Measurements from ENCODE around the gene CEP128. TPM values are rescaled to one million over a fixed set of nuclear protein-coding genes. Genes with fewer than 3 reads are reported as not detected.

CEP128 gene
- 1 to 10 TPM; 1.6 to 5.0 (median 2.0) TPM for polyA plus RNA-seq

- Mint-ChIP-seq H3K4me1 (peaks cover 18 to 26% of the 10 kb centered on the region in 2 donors), H3K9me3 (no peaks in the 10 kb centered on the region), H3K27me3 (ENCODE audit: low read depth in 3 of 3) (no peaks in the 10 kb centered on the region), H3K36me3 (no peaks in the 10 kb centered on the region), H3K4me3 (peak within 1 kb of the TSS; percentile 85 to 92 (median 87)), H3K27ac (peak within 1 kb of the TSS; percentile 72 to 93 (median 82))
- peak; percentile 64 to 82 (median 76) for DNase-seq
Measured at GRCh38 chr14:80941241-80942185, at the start of gene CEP128. TSS of gene CEP128 (minus strand) at chr14:80941738.

GRCh38 chr14:80988735-80989429 lies 47.3 kb upstream of the CEP128 start:
- Mint-ChIP-seq H3K9me3 (no peaks in the 10 kb centered on the region), H3K4me3 (no peak overlapping the region), H3K27me3 (ENCODE audit: low read depth in 3 of 3) (peaks cover 0 to 2% (median 0%) of the 10 kb centered on the region in 3 donors), H3K27ac (no peak overlapping the region), H3K36me3 (no peaks in the 10 kb centered on the region), H3K4me1 (no peaks in the 10 kb centered on the region)
- no peak for DNase-seq

GRCh38 chr14:80988192-80988591 lies 46.7 kb upstream of the CEP128 start:
- Mint-ChIP-seq H3K27ac (no peak overlapping the region), H3K4me1 (no peaks in the 10 kb centered on the region), H3K27me3 (ENCODE audit: low read depth in 3 of 3) (peaks cover 0 to 2% (median 0%) of the 10 kb centered on the region in 3 donors), H3K36me3 (no peaks in the 10 kb centered on the region), H3K4me3 (no peak overlapping the region), H3K9me3 (no peaks in the 10 kb centered on the region)
- no peak for DNase-seq

- Mint-ChIP-seq H3K36me3 (no peaks in the 10 kb centered on the region), H3K4me1 (no peaks in the 10 kb centered on the region), H3K27ac (no peak overlapping the region), H3K27me3 (ENCODE audit: low read depth in 3 of 3) (peaks cover 0 to 2% (median 0%) of the 10 kb centered on the region in 3 donors), H3K4me3 (no peak overlapping the region), H3K9me3 (no peaks in the 10 kb centered on the region)
- peak; percentile 56 to 70 (median 62) for DNase-seq
Measured at GRCh38 chr14:80987235-80988032, 45.9 kb upstream of the CEP128 start.

- no peak for DNase-seq
- Mint-ChIP-seq H3K4me1 (no peaks in the 10 kb centered on the region), H3K27me3 (ENCODE audit: low read depth in 3 of 3) (no peaks in the 10 kb centered on the region), H3K4me3 (no peak overlapping the region), H3K36me3 (no peaks in the 10 kb centered on the region), H3K9me3 (no peaks in the 10 kb centered on the region), H3K27ac (no peak overlapping the region)
Measured at GRCh38 chr14:80982711-80983110, 41.2 kb upstream of the CEP128 start.

GRCh38 chr14:80981673-80982072 lies 40.1 kb upstream of the CEP128 start:
- Mint-ChIP-seq H3K36me3 (no peaks in the 10 kb centered on the region), H3K4me3 (no peak overlapping the region), H3K27ac (no peak overlapping the region), H3K4me1 (no peaks in the 10 kb centered on the region), H3K9me3 (no peaks in the 10 kb centered on the region), H3K27me3 (ENCODE audit: low read depth in 3 of 3) (no peaks in the 10 kb centered on the region)
- DNase-seq, result no peak

GRCh38 chr14:80981156-80981555 lies 39.6 kb upstream of the CEP128 start:
- DNase-seq, result no peak
- Mint-ChIP-seq H3K4me1 (no peaks in the 10 kb centered on the region), H3K27ac (peak overlapping the region in 1 of 6 donors; percentile 28), H3K27me3 (ENCODE audit: low read depth in 3 of 3) (peaks cover 0 to 3% (median 0%) of the 10 kb centered on the region in 3 donors), H3K4me3 (no peak overlapping the region), H3K36me3 (no peaks in the 10 kb centered on the region), H3K9me3 (no peaks in the 10 kb centered on the region)

- peaks cover 0 to 3% (median 2%) of the 10 kb centered on the region in 3 donors for H3K27me3 Mint-ChIP-seq (ENCODE audit: low read depth in 3 of 3)
- no peaks in the 10 kb centered on the region for H3K4me1 Mint-ChIP-seq
- no peaks in the 10 kb centered on the region for H3K36me3 Mint-ChIP-seq
- DNase-seq, result no peak
- no peak overlapping the region for H3K4me3 Mint-ChIP-seq
- no peaks in the 10 kb centered on the region for H3K9me3 Mint-ChIP-seq
- H3K27ac Mint-ChIP-seq, result no peak overlapping the region
Measured at GRCh38 chr14:80979951-80980350, 38.4 kb upstream of the CEP128 start.

GRCh38 chr14:80978403-80978802 lies 36.9 kb upstream of the CEP128 start:
- H3K27me3 Mint-ChIP-seq (ENCODE audit: low read depth in 3 of 3), result peaks cover 2 to 4% (median 3%) of the 10 kb centered on the region in 3 donors
- peaks cover 0 to 8% of the 10 kb centered on the region in 2 donors for H3K4me1 Mint-ChIP-seq
- no peaks in the 10 kb centered on the region for H3K9me3 Mint-ChIP-seq
- no peak overlapping the region for H3K27ac Mint-ChIP-seq
- DNase-seq, result no peak
- no peaks in the 10 kb centered on the region for H3K36me3 Mint-ChIP-seq
- no peak overlapping the region for H3K4me3 Mint-ChIP-seq

- Mint-ChIP-seq H3K4me1 (peaks cover 0 to 9% of the 10 kb centered on the region in 2 donors), H3K4me3 (no peak overlapping the region), H3K27me3 (ENCODE audit: low read depth in 3 of 3) (peaks cover 2 to 7% (median 3%) of the 10 kb centered on the region in 3 donors), H3K27ac (no peak overlapping the region), H3K9me3 (no peaks in the 10 kb centered on the region), H3K36me3 (no peaks in the 10 kb centered on the region)
- no peak for DNase-seq
Measured at GRCh38 chr14:80977221-80977620, 35.7 kb upstream of the CEP128 start.

- peaks cover 0 to 9% of the 10 kb centered on the region in 2 donors for H3K4me1 Mint-ChIP-seq
- H3K4me3 Mint-ChIP-seq, result no peak overlapping the region
- no peaks in the 10 kb centered on the region for H3K36me3 Mint-ChIP-seq
- no peak overlapping the region for H3K27ac Mint-ChIP-seq
- H3K27me3 Mint-ChIP-seq (ENCODE audit: low read depth in 3 of 3), result peaks cover 2 to 7% (median 3%) of the 10 kb centered on the region in 3 donors
- DNase-seq, result no peak
- H3K9me3 Mint-ChIP-seq, result no peaks in the 10 kb centered on the region
Measured at GRCh38 chr14:80974679-80975078, 33.1 kb upstream of the CEP128 start.

- H3K4me3 Mint-ChIP-seq, result peak overlapping the region in 1 of 5 donors; percentile 31
- H3K27ac Mint-ChIP-seq, result no peak overlapping the region
- no peaks in the 10 kb centered on the region for H3K36me3 Mint-ChIP-seq
- peaks cover 2 to 7% (median 3%) of the 10 kb centered on the region in 3 donors for H3K27me3 Mint-ChIP-seq (ENCODE audit: low read depth in 3 of 3)
- no peak for DNase-seq
- peaks cover 0 to 9% of the 10 kb centered on the region in 2 donors for H3K4me1 Mint-ChIP-seq
- no peaks in the 10 kb centered on the region for H3K9me3 Mint-ChIP-seq
Measured at GRCh38 chr14:80973931-80974641, 32.5 kb upstream of the CEP128 start.

GRCh38 chr14:80965037-80965436 lies 23.5 kb upstream of the CEP128 start:
- Mint-ChIP-seq H3K27ac (no peak overlapping the region), H3K4me1 (peaks cover 4 to 5% of the 10 kb centered on the region in 2 donors), H3K27me3 (ENCODE audit: low read depth in 3 of 3) (peaks cover 0 to 3% (median 0%) of the 10 kb centered on the region in 3 donors), H3K36me3 (no peaks in the 10 kb centered on the region), H3K4me3 (no peak overlapping the region), H3K9me3 (no peaks in the 10 kb centered on the region)
- DNase-seq, result no peak

Measured in immature natural killer cell (primary cell).